ENCODE data around the gene PACSIN2.

Gene PACSIN2

GRCh38 chr22:42883970-42884369, 131.0 kb downstream of the PACSIN2 start:
- H3K36me3 ChIP-seq (ENCODE audit: insufficient read depth, low read length): no peaks in the 10 kb centered on the region

GRCh38 chr22:42883121-42883520, 131.8 kb downstream of the PACSIN2 start:
- Histone ChIP-seq H3K36me3 (ENCODE audit: insufficient read depth, low read length) (no peaks in the 10 kb centered on the region), H3K79me2 (ENCODE audit: control insufficient read depth, insufficient read depth, low read length, unreplicated experiment) (no peaks in the 10 kb centered on the region)

More at GRCh38 chr22:42883970-42884369, 131.0 kb downstream of the PACSIN2 start:
- H3K27ac ChIP-seq (ENCODE audit: low read depth, low read length): no peak overlapping the region
- no peak overlapping the region for H3K4me3 ChIP-seq (ENCODE audit: low read depth, low read length)
- no peaks in the 10 kb centered on the region for H3K79me2 ChIP-seq (ENCODE audit: control insufficient read depth, insufficient read depth, low read length, unreplicated experiment)
- no peak overlapping the region for H2AFZ ChIP-seq (ENCODE audit: low read length, unreplicated experiment)
- no peaks in the 10 kb centered on the region for H3K4me1 ChIP-seq (ENCODE audit: control insufficient read depth, insufficient read depth, low read length, unreplicated experiment)
- H3K27me3 ChIP-seq (ENCODE audit: insufficient read depth, low read length): no peaks in the 10 kb centered on the region

GRCh38 chr22:42881982-42882656, 132.8 kb downstream of the PACSIN2 start:
- no peak overlapping the region for H3K27ac ChIP-seq (ENCODE audit: low read depth, low read length)
- no peaks in the 10 kb centered on the region for H3K79me2 ChIP-seq (ENCODE audit: control insufficient read depth, insufficient read depth, low read length, unreplicated experiment)
- no peaks in the 10 kb centered on the region for H3K36me3 ChIP-seq (ENCODE audit: insufficient read depth, low read length)
- no peaks in the 10 kb centered on the region for H3K27me3 ChIP-seq (ENCODE audit: insufficient read depth, low read length)
- H3K4me3 ChIP-seq (ENCODE audit: low read depth, low read length): no peak overlapping the region
- H2AFZ ChIP-seq (ENCODE audit: low read length, unreplicated experiment): no peak overlapping the region
- no peaks in the 10 kb centered on the region for H3K4me1 ChIP-seq (ENCODE audit: control insufficient read depth, insufficient read depth, low read length, unreplicated experiment)

More at GRCh38 chr22:42883121-42883520, 131.8 kb downstream of the PACSIN2 start:
- Histone ChIP-seq H3K4me1 (ENCODE audit: control insufficient read depth, insufficient read depth, low read length, unreplicated experiment) (no peaks in the 10 kb centered on the region), H3K4me3 (ENCODE audit: low read depth, low read length) (no peak overlapping the region), H3K27ac (ENCODE audit: low read depth, low read length) (no peak overlapping the region), H3K27me3 (ENCODE audit: insufficient read depth, low read length) (no peaks in the 10 kb centered on the region), H2AFZ (ENCODE audit: low read length, unreplicated experiment) (no peak overlapping the region)

- Histone ChIP-seq H3K27ac (ENCODE audit: low read depth, low read length) (no peak overlapping the region), H3K36me3 (ENCODE audit: insufficient read depth, low read length) (no peaks in the 10 kb centered on the region), H3K4me1 (ENCODE audit: control insufficient read depth, insufficient read depth, low read length, unreplicated experiment) (no peaks in the 10 kb centered on the region), H3K27me3 (ENCODE audit: insufficient read depth, low read length) (no peaks in the 10 kb centered on the region), H3K79me2 (ENCODE audit: control insufficient read depth, insufficient read depth, low read length, unreplicated experiment) (no peaks in the 10 kb centered on the region), H2AFZ (ENCODE audit: low read length, unreplicated experiment) (no peak overlapping the region), H3K4me3 (ENCODE audit: low read depth, low read length) (no peak overlapping the region)
Measured at GRCh38 chr22:42881298-42881697, 133.7 kb downstream of the PACSIN2 start.

GRCh38 chr22:42880815-42881214, 134.1 kb downstream of the PACSIN2 start:
- Histone ChIP-seq H2AFZ (ENCODE audit: low read length, unreplicated experiment) (no peak overlapping the region), H3K27ac (ENCODE audit: low read depth, low read length) (no peak overlapping the region), H3K27me3 (ENCODE audit: insufficient read depth, low read length) (no peaks in the 10 kb centered on the region), H3K4me3 (ENCODE audit: low read depth, low read length) (no peak overlapping the region), H3K4me1 (ENCODE audit: control insufficient read depth, insufficient read depth, low read length, unreplicated experiment) (no peaks in the 10 kb centered on the region), H3K36me3 (ENCODE audit: insufficient read depth, low read length) (no peaks in the 10 kb centered on the region), H3K79me2 (ENCODE audit: control insufficient read depth, insufficient read depth, low read length, unreplicated experiment) (no peaks in the 10 kb centered on the region)

- Histone ChIP-seq H3K27ac (ENCODE audit: low read depth, low read length) (no peak overlapping the region), H2AFZ (ENCODE audit: low read length, unreplicated experiment) (no peak overlapping the region), H3K36me3 (ENCODE audit: insufficient read depth, low read length) (no peaks in the 10 kb centered on the region), H3K27me3 (ENCODE audit: insufficient read depth, low read length) (no peaks in the 10 kb centered on the region), H3K79me2 (ENCODE audit: control insufficient read depth, insufficient read depth, low read length, unreplicated experiment) (no peaks in the 10 kb centered on the region), H3K4me1 (ENCODE audit: control insufficient read depth, insufficient read depth, low read length, unreplicated experiment) (no peaks in the 10 kb centered on the region), H3K4me3 (ENCODE audit: low read depth, low read length) (no peak overlapping the region)
Measured at GRCh38 chr22:42879371-42880021, 135.5 kb downstream of the PACSIN2 start.

GRCh38 chr22:42878561-42879305, 136.2 kb downstream of the PACSIN2 start:
- H3K36me3 ChIP-seq (ENCODE audit: insufficient read depth, low read length): no peaks in the 10 kb centered on the region
- no peak overlapping the region for H2AFZ ChIP-seq (ENCODE audit: low read length, unreplicated experiment)
- no peaks in the 10 kb centered on the region for H3K79me2 ChIP-seq (ENCODE audit: control insufficient read depth, insufficient read depth, low read length, unreplicated experiment)
- H3K27me3 ChIP-seq (ENCODE audit: insufficient read depth, low read length): no peaks in the 10 kb centered on the region
- H3K4me1 ChIP-seq (ENCODE audit: control insufficient read depth, insufficient read depth, low read length, unreplicated experiment): no peaks in the 10 kb centered on the region
- H3K27ac ChIP-seq (ENCODE audit: low read depth, low read length): no peak overlapping the region
- no peak overlapping the region for H3K4me3 ChIP-seq (ENCODE audit: low read depth, low read length)

GRCh38 chr22:42877597-42878340, 137.2 kb downstream of the PACSIN2 start:
- H3K4me1 ChIP-seq (ENCODE audit: control insufficient read depth, insufficient read depth, low read length, unreplicated experiment): no peaks in the 10 kb centered on the region
- H3K27me3 ChIP-seq (ENCODE audit: insufficient read depth, low read length): no peaks in the 10 kb centered on the region
- no peak overlapping the region for H3K4me3 ChIP-seq (ENCODE audit: low read depth, low read length)
- H2AFZ ChIP-seq (ENCODE audit: low read length, unreplicated experiment): no peak overlapping the region
- H3K27ac ChIP-seq (ENCODE audit: low read depth, low read length): no peak overlapping the region
- H3K79me2 ChIP-seq (ENCODE audit: control insufficient read depth, insufficient read depth, low read length, unreplicated experiment): no peaks in the 10 kb centered on the region
- no peaks in the 10 kb centered on the region for H3K36me3 ChIP-seq (ENCODE audit: insufficient read depth, low read length)

- no peak overlapping the region for H3K27ac ChIP-seq (ENCODE audit: low read depth, low read length)
- no peaks in the 10 kb centered on the region for H3K79me2 ChIP-seq (ENCODE audit: control insufficient read depth, insufficient read depth, low read length, unreplicated experiment)
- H2AFZ ChIP-seq (ENCODE audit: low read length, unreplicated experiment): no peak overlapping the region
- H3K27me3 ChIP-seq (ENCODE audit: insufficient read depth, low read length): no peaks in the 10 kb centered on the region
- H3K4me1 ChIP-seq (ENCODE audit: control insufficient read depth, insufficient read depth, low read length, unreplicated experiment): no peaks in the 10 kb centered on the region
- H3K36me3 ChIP-seq (ENCODE audit: insufficient read depth, low read length): no peaks in the 10 kb centered on the region
- H3K4me3 ChIP-seq (ENCODE audit: low read depth, low read length): no peak overlapping the region
Measured at GRCh38 chr22:42877158-42877557, 137.8 kb downstream of the PACSIN2 start.

- no peaks in the 10 kb centered on the region for H3K4me1 ChIP-seq (ENCODE audit: control insufficient read depth, insufficient read depth, low read length, unreplicated experiment)
- no peaks in the 10 kb centered on the region for H3K36me3 ChIP-seq (ENCODE audit: insufficient read depth, low read length)
- no peak overlapping the region for H2AFZ ChIP-seq (ENCODE audit: low read length, unreplicated experiment)
- H3K27ac ChIP-seq (ENCODE audit: low read depth, low read length): no peak overlapping the region
- no peak overlapping the region for H3K4me3 ChIP-seq (ENCODE audit: low read depth, low read length)
- no peaks in the 10 kb centered on the region for H3K27me3 ChIP-seq (ENCODE audit: insufficient read depth, low read length)
- no peaks in the 10 kb centered on the region for H3K79me2 ChIP-seq (ENCODE audit: control insufficient read depth, insufficient read depth, low read length, unreplicated experiment)
Measured at GRCh38 chr22:42876041-42876440, 138.9 kb downstream of the PACSIN2 start.

Measured in ACC112 (cell line).